Measurements from ENCODE around the gene SSC4D. TPM values are rescaled to one million over a fixed set of nuclear protein-coding genes. Genes with fewer than 3 reads are reported as not detected.

Gene SSC4D
- total and polyA plus RNA-seq, 9 of the 15 experiments (the other 6 are each of a cell fraction or from before 2014, with no cell fraction given), result 0.06 to 1.1 (median 0.85) TPM; not detected in 1

DNA sequence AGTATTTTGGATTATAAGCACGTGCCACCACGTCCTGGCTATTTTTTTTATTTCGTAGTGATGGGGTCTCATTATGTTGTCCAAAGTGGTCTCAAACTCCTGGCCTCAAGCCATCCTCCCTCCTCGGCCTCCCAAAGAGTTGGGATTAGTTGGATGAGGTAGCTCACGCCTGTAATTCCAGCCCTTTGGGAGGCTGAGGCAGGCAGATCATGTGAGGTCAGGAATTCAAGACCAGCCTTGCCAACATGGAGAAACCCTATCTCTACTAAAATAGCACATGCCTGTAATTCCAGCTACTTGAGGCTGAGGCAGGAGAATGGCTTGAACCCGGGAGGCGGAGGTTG is 28.9 kb downstream of the SSC4D start:
- in situ Hi-C loops (cut with MboI), result no loop called here
- no peaks in the 10 kb centered on the region for H3K27me3 ChIP-seq (ENCODE audit: control insufficient read depth in 2 of 2, insufficient read depth in 2 of 2, low read length in 2 of 2)
- POLR2A ChIA-PET, result no interaction called here
- no peaks in the 10 kb centered on the region for H4K20me1 ChIP-seq (replicated peaks; ENCODE audit: control insufficient read depth, insufficient read depth, low read length)
- ATAC-seq, result no peak
- peak overlapping the region; percentile 75 for H2AFZ ChIP-seq (ENCODE audit: low read depth, low read length)
- no peak for FAIRE-seq
- peaks cover 28 to 39% of the 10 kb centered on the region in 2 experiments for H3K4me1 ChIP-seq (replicated peaks in 1 of 2; ENCODE audit: control insufficient read depth in 2 of 2, insufficient read depth in 2 of 2, low read length in 2 of 2)
- no peaks in the 10 kb centered on the region for H3K9me3 ChIP-seq (replicated peaks; ENCODE audit: control insufficient read depth, insufficient read depth, low read depth, low read length)
- H3K79me2 ChIP-seq (ENCODE audit: control insufficient read depth, insufficient read depth, low read length), result no peaks in the 10 kb centered on the region
- no peaks in the 10 kb centered on the region for H3K9me1 ChIP-seq (ENCODE audit: control insufficient read depth, insufficient read depth, low read length)
- H3K4me3 ChIP-seq, result no peak overlapping the region
- WGBS (ENCODE audit: insufficient coverage, low coverage, missing lambda C conversion rate), result 81% methylated on average over 7 of the region's 7 CpGs
- H3K4me2 ChIP-seq (ENCODE audit: insufficient read depth, low read length), result peak overlapping the region; percentile 60
- H3K36me3 ChIP-seq (ENCODE audit: control insufficient read depth, insufficient read depth, low read length), result no peaks in the 10 kb centered on the region
- peak overlapping the region; percentile 94 for H3K27ac ChIP-seq (ENCODE audit: extremely low read depth, low read depth, low read length)
- DNase-seq (ENCODE audit: extremely low read depth in 1 of 4, low spot score in 3 of 4), result no peak
- intact Hi-C loops (cut with micrococcal nuclease), result no loop called here
- peak overlapping the region; percentile 79 to 83; a peak in 3 of 4 replicates for H3K9ac ChIP-seq (ENCODE audit: insufficient read depth in 1 of 2, low read depth in 2 of 2, low read length in 2 of 2)
- no TSS peak for BruUV-seq (replicated peaks)
- CTCF ChIA-PET (ENCODE audit: low intra/inter-chr PET ratio), result no interaction called here
- TF ChIP-seq ZNF644 (tag; IDR thresholded peaks at IDR 0.05; ENCODE audit: low read depth) (peak; percentile 80), NCOA6 (IDR thresholded peaks at IDR 0.05) (no peak), TFAM (CRISPR knock-in tag; conservative IDR thresholded peaks at IDR 0.05) (no peak), RCOR1 (IDR thresholded peaks at IDR 0.05; ENCODE audit: borderline replicate concordance in 1 of 2, low read depth in 2 of 2, low read length in 2 of 2) (no peak), DMBX1 (CRISPR knock-in tag; IDR thresholded peaks at IDR 0.05; ENCODE audit: borderline replicate concordance) (0 out of 2 replicates have a peak, but pooled peaks have one; percentile 15), ZNF24 (IDR thresholded peaks at IDR 0.05) (0 out of 2 replicates have a peak, but pooled peaks have one; percentile 15), NONO (IDR thresholded peaks at IDR 0.05; ENCODE audit: low read depth in 2 of 2, low read length in 1 of 2) (no peak), ZBTB17 (CRISPR knock-in tag; IDR thresholded peaks at IDR 0.05) (peak; percentile 10; the same call in 1 of the 2 replicates), SMARCA5 (IDR thresholded peaks at IDR 0.05) (0 out of 2 replicates have a peak, but pooled peaks have one; percentile 5)
- TF ChIP-seq, protein P1, sequence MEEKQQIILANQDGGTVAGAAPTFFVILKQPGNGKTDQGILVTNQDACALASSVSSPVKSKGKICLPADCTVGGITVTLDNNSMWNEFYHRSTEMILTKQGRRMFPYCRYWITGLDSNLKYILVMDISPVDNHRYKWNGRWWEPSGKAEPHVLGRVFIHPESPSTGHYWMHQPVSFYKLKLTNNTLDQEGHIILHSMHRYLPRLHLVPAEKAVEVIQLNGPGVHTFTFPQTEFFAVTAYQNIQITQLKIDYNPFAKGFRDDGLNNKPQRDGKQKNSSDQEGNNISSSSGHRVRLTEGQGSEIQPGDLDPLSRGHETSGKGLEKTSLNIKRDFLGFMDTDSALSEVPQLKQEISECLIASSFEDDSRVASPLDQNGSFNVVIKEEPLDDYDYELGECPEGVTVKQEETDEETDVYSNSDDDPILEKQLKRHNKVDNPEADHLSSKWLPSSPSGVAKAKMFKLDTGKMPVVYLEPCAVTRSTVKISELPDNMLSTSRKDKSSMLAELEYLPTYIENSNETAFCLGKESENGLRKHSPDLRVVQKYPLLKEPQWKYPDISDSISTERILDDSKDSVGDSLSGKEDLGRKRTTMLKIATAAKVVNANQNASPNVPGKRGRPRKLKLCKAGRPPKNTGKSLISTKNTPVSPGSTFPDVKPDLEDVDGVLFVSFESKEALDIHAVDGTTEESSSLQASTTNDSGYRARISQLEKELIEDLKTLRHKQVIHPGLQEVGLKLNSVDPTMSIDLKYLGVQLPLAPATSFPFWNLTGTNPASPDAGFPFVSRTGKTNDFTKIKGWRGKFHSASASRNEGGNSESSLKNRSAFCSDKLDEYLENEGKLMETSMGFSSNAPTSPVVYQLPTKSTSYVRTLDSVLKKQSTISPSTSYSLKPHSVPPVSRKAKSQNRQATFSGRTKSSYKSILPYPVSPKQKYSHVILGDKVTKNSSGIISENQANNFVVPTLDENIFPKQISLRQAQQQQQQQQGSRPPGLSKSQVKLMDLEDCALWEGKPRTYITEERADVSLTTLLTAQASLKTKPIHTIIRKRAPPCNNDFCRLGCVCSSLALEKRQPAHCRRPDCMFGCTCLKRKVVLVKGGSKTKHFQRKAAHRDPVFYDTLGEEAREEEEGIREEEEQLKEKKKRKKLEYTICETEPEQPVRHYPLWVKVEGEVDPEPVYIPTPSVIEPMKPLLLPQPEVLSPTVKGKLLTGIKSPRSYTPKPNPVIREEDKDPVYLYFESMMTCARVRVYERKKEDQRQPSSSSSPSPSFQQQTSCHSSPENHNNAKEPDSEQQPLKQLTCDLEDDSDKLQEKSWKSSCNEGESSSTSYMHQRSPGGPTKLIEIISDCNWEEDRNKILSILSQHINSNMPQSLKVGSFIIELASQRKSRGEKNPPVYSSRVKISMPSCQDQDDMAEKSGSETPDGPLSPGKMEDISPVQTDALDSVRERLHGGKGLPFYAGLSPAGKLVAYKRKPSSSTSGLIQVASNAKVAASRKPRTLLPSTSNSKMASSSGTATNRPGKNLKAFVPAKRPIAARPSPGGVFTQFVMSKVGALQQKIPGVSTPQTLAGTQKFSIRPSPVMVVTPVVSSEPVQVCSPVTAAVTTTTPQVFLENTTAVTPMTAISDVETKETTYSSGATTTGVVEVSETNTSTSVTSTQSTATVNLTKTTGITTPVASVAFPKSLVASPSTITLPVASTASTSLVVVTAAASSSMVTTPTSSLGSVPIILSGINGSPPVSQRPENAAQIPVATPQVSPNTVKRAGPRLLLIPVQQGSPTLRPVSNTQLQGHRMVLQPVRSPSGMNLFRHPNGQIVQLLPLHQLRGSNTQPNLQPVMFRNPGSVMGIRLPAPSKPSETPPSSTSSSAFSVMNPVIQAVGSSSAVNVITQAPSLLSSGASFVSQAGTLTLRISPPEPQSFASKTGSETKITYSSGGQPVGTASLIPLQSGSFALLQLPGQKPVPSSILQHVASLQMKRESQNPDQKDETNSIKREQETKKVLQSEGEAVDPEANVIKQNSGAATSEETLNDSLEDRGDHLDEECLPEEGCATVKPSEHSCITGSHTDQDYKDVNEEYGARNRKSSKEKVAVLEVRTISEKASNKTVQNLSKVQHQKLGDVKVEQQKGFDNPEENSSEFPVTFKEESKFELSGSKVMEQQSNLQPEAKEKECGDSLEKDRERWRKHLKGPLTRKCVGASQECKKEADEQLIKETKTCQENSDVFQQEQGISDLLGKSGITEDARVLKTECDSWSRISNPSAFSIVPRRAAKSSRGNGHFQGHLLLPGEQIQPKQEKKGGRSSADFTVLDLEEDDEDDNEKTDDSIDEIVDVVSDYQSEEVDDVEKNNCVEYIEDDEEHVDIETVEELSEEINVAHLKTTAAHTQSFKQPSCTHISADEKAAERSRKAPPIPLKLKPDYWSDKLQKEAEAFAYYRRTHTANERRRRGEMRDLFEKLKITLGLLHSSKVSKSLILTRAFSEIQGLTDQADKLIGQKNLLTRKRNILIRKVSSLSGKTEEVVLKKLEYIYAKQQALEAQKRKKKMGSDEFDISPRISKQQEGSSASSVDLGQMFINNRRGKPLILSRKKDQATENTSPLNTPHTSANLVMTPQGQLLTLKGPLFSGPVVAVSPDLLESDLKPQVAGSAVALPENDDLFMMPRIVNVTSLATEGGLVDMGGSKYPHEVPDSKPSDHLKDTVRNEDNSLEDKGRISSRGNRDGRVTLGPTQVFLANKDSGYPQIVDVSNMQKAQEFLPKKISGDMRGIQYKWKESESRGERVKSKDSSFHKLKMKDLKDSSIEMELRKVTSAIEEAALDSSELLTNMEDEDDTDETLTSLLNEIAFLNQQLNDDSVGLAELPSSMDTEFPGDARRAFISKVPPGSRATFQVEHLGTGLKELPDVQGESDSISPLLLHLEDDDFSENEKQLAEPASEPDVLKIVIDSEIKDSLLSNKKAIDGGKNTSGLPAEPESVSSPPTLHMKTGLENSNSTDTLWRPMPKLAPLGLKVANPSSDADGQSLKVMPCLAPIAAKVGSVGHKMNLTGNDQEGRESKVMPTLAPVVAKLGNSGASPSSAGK (IDR thresholded peaks at IDR 0.05), result peak; percentile 39; the same call in 1 of the 2 replicates

Data from K562 (cell line).